Measurements from ENCODE around the gene DLGAP4. TPM values are rescaled to one million over a fixed set of nuclear protein-coding genes. Genes with fewer than 3 reads are reported as not detected.

The DLGAP4 gene
- total and polyA plus RNA-seq, 9 of the 15 experiments (the other 6 are each of a cell fraction or from before 2014, with no cell fraction given): 0.31 to 34.1 (median 4.5) TPM

DNA sequence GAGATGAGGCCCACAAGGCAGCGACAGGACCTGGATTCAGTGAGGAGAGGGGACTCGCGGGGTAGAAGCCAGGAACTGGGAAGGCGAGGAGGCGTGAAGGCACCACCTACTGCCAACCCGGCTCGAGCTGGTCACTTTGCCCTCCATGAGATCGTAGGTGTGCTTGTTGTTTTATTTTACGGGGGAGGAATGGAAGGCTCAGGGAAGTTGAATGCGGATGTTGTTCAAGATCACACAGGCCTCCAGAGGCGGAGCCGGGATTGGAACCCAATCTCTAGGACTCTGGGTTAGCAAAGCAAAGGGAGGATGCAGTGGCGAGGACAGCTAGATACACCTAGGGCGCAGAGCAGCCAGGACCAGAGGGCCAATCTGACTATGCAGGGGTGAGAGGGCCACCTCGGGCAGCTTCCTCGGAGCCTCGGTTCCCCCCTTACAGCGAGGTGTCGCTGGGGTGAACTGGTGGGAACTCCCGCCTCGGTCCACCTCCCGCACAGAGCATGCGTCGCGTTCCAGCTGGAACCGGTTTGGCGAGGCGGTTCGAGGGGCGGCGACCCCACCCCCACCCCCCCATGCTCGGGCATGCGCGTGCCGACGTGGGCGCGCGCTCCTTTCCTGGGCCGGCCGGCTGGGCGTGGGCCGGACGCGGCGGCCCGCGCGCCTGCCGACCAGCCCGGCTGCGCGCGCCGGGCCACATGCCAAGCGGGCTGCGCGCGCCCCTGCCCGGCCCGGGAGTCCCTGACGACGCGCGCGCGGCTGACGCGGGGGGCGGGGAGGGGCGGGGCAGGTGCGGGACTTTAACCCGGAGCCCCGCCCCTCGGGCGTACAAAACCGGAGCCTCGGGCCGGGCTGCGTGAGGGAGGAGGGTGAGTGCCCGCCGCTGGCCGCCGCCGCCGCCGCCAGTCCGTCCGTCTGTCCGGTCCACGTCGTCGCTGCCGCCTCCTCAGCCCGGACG lies 154.8 kb downstream of the DLGAP4 start (continued):
- TF ChIP-seq CHD4 (IDR thresholded peaks at IDR 0.05; ENCODE audit: insufficient read depth, insufficient replicate concordance, low read depth, low read length, poor library complexity, severe bottlenecking) (no peak), CBFA2T2 (conservative IDR thresholded peaks at IDR 0.05) (no peak), CHD1 (IDR thresholded peaks at IDR 0.05; ENCODE audit: low read length) (no peak), ZBTB7A (IDR thresholded peaks at IDR 0.05; ENCODE audit: borderline replicate concordance, control insufficient read depth, low read depth, low read length) (0 out of 2 replicates have a peak, but pooled peaks have one; percentile 37), EP400 (IDR thresholded peaks at IDR 0.05) (peak; percentile 79), GATAD2B (IDR thresholded peaks at IDR 0.05; ENCODE audit: borderline replicate concordance) (peak; percentile 66; the same call in 1 of the 2 replicates), BHLHE40 (IDR thresholded peaks at IDR 0.05; ENCODE audit: low read length) (no peak), HDAC6 (IDR thresholded peaks at IDR 0.05; ENCODE audit: low read depth, low read length) (no peak), TGIF2 (CRISPR knock-in tag; IDR thresholded peaks at IDR 0.05) (no peak), ERF (CRISPR knock-in tag; IDR thresholded peaks at IDR 0.05) (peak; percentile 87), ZNF277 (CRISPR knock-in tag; IDR thresholded peaks at IDR 0.05; ENCODE audit: borderline replicate concordance) (no peak), HNRNPK (IDR thresholded peaks at IDR 0.05; ENCODE audit: low read depth, low read length, poor library complexity, severe bottlenecking) (no peak), SIX5 (IDR thresholded peaks at IDR 0.05; ENCODE audit: borderline replicate concordance in 1 of 2, insufficient read depth in 1 of 2, low read depth in 1 of 2, low read length in 2 of 2) (no peak), FOXK1 (CRISPR knock-in tag; IDR thresholded peaks at IDR 0.05; ENCODE audit: borderline replicate concordance) (peak; percentile 84; the same call in 1 of the 2 replicates), POLR2G (IDR thresholded peaks at IDR 0.05; ENCODE audit: low read depth, low read length) (peak; percentile 83), HDAC3 (IDR thresholded peaks at IDR 0.05; ENCODE audit: borderline replicate concordance, partially characterized antibody) (no peak)
- TF ChIP-seq, protein P1, sequence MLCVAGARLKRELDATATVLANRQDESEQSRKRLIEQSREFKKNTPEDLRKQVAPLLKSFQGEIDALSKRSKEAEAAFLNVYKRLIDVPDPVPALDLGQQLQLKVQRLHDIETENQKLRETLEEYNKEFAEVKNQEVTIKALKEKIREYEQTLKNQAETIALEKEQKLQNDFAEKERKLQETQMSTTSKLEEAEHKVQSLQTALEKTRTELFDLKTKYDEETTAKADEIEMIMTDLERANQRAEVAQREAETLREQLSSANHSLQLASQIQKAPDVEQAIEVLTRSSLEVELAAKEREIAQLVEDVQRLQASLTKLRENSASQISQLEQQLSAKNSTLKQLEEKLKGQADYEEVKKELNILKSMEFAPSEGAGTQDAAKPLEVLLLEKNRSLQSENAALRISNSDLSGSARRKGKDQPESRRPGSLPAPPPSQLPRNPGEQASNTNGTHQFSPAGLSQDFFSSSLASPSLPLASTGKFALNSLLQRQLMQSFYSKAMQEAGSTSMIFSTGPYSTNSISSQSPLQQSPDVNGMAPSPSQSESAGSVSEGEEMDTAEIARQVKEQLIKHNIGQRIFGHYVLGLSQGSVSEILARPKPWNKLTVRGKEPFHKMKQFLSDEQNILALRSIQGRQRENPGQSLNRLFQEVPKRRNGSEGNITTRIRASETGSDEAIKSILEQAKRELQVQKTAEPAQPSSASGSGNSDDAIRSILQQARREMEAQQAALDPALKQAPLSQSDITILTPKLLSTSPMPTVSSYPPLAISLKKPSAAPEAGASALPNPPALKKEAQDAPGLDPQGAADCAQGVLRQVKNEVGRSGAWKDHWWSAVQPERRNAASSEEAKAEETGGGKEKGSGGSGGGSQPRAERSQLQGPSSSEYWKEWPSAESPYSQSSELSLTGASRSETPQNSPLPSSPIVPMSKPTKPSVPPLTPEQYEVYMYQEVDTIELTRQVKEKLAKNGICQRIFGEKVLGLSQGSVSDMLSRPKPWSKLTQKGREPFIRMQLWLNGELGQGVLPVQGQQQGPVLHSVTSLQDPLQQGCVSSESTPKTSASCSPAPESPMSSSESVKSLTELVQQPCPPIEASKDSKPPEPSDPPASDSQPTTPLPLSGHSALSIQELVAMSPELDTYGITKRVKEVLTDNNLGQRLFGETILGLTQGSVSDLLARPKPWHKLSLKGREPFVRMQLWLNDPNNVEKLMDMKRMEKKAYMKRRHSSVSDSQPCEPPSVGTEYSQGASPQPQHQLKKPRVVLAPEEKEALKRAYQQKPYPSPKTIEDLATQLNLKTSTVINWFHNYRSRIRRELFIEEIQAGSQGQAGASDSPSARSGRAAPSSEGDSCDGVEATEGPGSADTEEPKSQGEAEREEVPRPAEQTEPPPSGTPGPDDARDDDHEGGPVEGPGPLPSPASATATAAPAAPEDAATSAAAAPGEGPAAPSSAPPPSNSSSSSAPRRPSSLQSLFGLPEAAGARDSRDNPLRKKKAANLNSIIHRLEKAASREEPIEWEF (CRISPR knock-in tag; IDR thresholded peaks at IDR 0.05): no peak
- TF ChIP-seq, protein P2, sequence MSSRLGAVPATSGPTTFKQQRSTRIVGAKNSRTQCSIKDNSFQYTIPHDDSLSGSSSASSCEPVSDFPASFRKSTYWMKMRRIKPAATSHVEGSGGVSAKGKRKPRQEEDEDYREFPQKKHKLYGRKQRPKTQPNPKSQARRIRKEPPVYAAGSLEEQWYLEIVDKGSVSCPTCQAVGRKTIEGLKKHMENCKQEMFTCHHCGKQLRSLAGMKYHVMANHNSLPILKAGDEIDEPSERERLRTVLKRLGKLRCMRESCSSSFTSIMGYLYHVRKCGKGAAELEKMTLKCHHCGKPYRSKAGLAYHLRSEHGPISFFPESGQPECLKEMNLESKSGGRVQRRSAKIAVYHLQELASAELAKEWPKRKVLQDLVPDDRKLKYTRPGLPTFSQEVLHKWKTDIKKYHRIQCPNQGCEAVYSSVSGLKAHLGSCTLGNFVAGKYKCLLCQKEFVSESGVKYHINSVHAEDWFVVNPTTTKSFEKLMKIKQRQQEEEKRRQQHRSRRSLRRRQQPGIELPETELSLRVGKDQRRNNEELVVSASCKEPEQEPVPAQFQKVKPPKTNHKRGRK (tag; IDR thresholded peaks at IDR 0.05): no peak

Measured in K562 (cell line).